HG02852 (cell line): Measurements from ENCODE around the gene DMRTC2.
"Not testable (repeated sequence)": the region's sequence is repeated elsewhere in the genome, so short reads cannot be mapped to it uniquely, and the experiment has no call there.

Experiments
- ATAC-seq: cut with Tn5 transposase; IDR thresholded peaks from one replicate; pipeline ENCODE4 v1.9.1; 2021; ENCODE audit warnings: mild to moderate bottlenecking, moderate library complexity; ENCODE audit not compliant: unreplicated experiment

The DMRTC2 gene

GRCh38 chr19:41869374-41869955, 24.6 kb downstream of the DMRTC2 start:
- ATAC-seq = no peak

DNA sequence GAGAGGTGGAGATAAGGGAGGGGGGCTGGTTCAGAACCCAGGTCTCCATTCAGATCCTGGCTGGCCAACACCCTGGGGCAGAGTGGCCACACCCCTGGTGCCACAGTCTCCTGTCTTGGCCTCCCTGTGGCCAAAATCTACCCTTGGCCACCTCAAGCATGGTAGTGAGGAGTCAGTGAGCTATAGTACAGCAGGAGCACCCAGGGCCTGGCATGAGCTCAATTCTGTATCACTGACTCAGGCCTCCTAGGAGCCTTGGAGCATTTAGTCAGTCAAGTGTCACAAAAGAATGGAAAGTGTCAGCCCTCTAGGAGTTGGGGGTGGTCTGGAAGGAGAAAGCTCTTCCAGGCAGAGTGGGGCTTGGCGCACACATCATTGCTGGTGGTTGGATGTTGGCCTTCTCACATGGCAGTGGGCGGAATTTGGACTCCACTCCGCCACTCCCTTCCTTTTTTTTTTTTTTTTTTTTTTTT, 25.6 kb downstream of the DMRTC2 start:
- ATAC-seq = no peak

GRCh38 chr19:41871573-41872383, 26.9 kb downstream of the DMRTC2 start:
- ATAC-seq = peak; percentile 51

DNA sequence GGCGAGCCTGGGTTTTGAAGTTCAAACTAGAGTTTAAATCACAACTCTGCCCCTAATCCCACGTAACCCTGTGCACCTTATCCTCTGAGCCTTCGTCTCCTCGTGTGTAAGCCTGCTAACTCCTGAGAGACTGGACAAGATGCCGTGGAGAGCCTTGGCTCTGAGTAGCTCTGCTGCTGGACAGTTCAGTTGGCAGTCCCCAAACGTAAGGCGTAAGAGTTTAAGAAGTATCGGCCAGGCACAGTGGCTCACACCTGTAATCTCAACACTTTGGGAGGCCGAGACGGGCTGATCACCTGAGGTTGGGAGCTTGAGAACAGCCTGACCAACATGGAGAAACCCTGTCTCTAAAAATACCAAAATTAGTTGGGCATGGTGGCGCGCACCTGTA, 27.5 kb downstream of the DMRTC2 start:
- no peak for ATAC-seq

GRCh38 chr19:41872775-41873647, 28.2 kb downstream of the DMRTC2 start:
- ATAC-seq = no peak

DNA sequence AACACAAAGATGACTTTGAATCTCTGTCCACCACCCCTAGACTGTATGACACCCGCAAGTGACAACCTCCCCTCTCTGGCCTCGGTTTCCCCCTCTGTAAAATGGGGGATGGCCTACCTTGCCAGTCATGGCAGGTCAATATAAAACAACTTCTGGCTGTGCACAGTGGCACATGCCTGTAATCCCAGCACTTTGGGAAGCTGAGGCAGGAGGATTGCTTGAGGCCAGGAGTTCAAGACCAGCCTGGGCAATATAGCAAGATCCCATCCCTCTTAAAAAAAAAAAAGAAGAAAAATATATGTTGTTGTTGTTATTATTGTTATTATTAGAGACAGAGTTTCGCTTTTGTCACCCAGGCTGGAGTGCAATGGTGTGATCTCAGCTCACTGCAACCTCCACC, 31.1 kb downstream of the DMRTC2 start:
- not testable (repeated sequence) for ATAC-seq

DNA sequence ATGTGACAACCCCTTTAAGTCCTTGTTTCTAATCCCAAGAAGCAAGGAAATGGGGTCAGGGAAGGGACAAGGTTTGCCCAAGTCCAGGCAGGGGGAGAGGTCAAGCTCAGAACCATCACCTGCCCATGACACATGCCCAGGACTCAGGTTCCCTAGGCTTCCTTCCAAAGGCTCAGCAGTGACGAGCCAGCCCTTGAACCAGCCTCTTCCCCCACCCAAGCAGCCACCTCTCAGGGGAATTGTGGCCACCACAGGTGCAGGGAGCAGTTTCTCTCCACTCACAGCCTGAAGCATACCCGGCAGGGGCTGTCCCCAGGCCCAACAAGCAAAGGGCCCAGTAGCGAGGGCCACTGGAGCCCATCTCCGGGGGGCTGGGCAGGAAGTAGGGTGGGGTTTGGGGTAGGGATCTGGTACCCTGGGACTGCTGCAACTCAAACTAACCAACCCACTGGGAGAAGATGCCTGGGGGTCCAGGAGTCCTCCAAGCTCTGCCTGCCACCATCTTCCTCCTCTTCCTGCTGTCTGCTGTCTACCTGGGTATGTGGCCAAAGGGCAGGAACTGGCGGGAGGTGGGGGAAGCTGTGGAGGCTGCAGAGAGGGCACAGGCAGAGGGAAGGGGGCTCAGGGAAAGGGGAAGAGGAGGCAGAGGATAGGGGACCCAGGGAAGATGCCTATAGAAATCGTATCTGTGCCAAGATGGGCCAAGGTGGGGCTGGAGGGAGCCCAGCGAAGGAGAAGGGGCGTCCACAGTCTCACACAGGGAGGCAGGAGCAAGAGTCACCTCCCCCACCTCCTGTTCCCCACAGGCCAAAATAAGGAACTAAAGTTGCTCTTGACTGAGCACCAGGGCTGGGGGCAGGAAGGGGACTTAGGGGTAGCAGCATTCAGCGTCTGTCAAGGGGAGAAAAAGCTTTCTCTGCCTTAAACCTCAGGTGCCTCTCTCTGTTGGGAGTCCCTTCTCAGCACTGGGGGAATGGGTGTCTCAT, 32.3 kb downstream of the DMRTC2 start, which contains the start of gene CD79A:
CD79A (plus strand) TSS at position 433 of the 986 bp plus-strand sequence; CDS start at position 459, 26 bp downstream.
- peak; percentile 59 for ATAC-seq

DNA sequence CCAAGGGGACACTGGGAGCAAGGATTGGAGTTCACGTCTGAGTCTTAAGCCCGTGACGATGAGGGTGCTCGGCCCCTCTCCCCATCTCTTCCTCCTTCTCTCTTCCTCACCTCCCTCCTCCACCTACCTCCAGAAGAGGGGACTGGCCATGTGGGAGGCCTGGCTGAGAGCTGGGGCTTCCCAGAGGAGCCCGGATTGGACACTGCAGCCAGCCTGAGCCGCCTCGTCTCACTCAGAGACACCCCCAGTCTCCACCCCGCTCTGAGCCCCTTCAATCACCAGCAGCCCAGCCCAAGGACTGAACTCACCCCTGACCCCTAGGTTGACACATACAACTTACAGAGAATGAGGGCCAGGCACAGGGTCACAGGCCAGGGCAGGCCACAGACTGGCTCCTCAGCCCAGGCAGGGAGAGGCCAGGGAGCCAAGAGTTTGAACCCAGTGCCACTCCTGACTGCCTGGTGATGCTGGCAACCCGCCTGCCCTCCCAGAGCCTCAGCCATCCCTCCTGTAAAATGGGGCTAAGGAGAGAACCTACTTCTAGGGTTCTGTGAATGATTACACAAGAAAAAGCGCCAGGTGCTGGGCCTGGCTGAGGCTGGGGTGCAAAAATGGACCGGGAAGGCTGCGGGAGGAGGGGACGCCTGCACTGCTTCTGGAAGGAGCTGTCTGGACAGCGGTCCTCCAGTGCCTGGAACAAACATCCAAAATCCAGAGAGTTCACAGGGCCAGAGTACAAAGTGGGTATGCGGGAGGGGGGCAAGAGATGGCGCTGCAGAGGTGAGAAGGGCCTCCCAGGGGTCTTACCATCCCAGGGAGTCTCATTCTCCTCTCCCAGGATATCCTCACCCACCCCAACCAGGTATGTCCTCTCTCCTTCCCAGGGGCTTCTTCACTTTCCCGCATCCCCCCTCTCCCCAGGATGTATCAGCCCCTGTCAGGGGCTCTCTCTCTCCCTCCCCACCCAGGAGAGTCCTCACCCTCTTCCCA, 33.4 kb downstream of the DMRTC2 start:
- no peak for ATAC-seq

DNA sequence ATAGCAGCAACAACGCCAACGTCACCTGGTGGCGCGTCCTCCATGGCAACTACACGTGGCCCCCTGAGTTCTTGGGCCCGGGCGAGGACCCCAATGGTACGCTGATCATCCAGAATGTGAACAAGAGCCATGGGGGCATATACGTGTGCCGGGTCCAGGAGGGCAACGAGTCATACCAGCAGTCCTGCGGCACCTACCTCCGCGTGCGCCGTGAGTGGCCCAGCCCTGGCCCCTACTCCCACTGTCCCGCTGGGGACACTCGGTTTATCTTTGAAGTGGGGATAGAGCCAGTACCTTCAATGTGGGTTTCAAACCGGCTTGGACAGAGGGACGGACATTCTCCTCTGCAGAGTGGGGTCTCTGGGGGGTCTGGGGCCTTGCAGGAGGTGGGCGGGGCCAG, 34.2 kb downstream of the DMRTC2 start:
- ATAC-seq = no peak

- no peak for ATAC-seq
Observed at GRCh38 chr19:41879670-41880328, 35.0 kb downstream of the DMRTC2 start.

- no peak for ATAC-seq
Observed at GRCh38 chr19:41880329-41880708, 35.5 kb downstream of the DMRTC2 start.

DNA sequence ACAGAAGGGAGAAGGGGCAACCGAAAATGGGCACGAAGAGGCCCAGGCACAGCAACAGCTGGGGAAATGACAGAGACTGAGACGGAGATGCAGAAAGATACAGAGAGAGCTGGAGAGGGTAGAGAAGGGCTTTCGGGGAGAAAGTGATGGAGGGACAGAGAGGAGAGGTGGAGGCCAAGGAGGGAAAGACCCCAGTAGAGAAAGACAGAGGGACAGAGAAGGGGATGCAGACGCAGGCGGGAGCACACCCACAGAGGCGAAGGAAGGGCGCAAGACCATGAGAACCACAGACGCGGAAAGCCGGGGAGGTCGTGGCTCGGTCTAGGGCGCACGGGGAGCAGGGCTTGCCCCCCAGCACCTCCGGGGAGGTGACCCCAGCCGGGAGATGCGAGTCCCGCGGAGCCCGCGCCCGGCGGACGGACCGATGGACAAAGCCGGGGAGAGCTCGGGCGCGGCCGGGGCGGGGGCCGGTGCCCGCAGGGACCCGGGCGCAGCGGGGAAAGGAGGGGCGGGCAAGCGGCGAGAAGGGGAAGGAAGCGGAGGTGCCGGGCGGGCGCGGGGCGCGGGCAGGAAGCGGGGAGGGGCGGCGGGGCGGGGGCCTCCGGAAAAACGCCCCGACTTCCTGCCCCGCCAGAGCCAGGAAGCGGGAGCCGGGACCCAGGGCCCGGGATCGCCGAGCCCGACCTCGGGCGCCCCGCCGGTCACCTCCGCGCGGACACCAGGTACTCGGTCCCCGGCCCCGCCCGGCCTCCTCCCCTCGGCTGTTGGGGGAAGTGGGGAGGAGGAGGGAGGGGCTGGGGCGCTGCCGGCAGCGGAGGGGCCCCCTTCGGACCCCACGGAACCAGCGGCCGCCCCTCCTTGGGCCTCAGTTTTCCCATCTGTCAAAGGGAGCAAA, 38.0 kb downstream of the DMRTC2 start, which contains the start of gene ARHGEF1:
ARHGEF1 (plus strand) TSS at position 617 of the 895 bp plus-strand sequence. CDS start 4,899 bp downstream, outside the sequence.
- ATAC-seq = no peak

DNA sequence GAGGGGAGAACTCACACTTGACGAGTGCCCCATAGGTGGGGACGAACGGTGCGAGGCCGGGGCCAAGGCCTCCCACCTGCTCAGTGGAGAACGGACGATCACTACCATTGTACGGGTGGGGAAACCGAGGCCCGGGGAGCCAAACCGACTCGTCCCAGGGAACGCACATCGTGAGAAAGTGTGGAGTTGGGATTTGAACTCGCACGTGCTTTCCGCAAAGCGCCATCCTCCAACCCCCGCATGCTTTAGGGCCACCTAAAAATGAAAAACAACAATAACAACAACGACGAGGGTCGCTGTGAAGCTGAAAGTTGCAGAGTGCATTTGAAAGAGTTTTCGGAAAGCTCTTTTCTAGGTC, 38.6 kb downstream of the DMRTC2 start:
- ATAC-seq = no peak

DNA sequence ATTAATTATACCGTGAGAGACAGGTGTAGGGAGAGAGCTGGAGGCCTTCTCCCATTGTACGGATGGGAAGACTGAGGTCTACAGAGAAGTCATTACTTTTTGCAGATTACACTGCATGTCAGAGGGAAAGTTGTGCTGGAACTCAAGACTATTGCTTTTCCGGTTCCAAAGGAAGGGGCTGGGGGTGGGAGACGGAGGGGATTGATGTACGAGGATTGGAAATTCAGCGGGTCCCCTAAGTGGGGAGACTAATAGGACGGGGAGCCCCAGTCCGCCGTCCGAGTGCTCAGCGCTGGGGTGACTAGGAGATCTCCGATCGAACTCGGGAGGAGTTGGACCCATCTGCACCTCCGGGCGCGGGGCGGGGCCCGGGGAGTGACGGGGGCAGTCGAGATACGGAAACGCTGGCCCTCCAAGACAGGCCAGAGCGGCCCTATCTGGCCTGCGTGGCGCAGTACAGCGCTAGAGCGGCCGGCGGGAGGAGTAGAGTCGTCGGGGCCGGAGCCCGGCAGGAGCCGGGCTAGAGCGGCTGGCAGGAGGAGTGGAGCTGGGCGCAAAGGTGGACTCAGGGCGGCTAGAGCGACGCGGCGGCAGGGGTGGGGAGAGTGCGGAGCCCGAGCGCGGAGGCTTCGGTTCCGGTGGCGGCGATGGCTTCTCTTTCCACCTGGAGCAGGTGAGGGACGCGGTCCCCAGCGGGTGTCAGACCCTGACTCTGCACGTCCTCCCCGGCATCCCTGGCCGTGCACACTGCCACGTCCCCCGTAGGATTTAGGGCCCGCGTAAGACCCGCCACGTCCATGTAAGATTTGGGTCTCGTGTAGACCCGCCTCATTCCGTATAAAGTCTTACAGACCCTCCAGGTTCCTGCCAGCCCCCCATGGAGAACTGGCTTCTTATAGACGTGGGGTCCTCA, 39.2 kb downstream of the DMRTC2 start:
- ATAC-seq = peak; percentile 79

- no peak for ATAC-seq
Observed at GRCh38 chr19:41886761-41887710, 42.2 kb downstream of the DMRTC2 start.
